Stimulated activated CD4-positive, alpha-beta T cell treated with anti-CD3 and anti-CD28 coated beads, Interleukin-2, amount 100 ng/mL, for 4 hours (primary cell): ENCODE data around the gene DIP2C.
"Not testable (repeated sequence)": the region's sequence is repeated elsewhere in the genome, so short reads cannot be mapped to it uniquely, and the experiment has no call there.

ENCODE experiments used
- DNase-seq: peaks from one replicate; pipeline ENCODE4 v3.0.0-alpha.2; 2020; ENCODE audit warnings: low read depth

Gene DIP2C

GRCh38 chr10:323651-324293, 365.7 kb downstream of the DIP2C start:
- peak; percentile 9 for DNase-seq

DNA sequence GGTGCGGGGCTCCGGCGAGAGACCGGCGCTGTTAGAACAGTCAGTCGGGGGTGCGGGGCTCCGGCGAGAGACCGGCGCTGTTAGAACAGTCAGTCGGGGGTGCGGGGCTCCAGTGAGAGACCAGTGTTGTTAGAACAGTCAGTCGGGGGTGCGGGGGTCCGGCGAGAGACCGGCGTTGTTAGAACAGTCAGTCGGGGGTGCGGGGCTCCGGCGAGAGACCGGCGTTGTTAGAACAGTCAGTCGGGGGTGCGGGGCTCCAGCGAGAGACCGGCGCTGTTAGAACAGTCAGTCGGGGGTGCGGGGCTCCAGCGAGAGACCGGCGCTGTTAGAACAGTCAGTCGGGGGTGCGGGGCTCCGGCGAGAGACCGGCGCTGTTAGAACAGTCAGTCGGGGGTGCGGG, 366.4 kb downstream of the DIP2C start:
- DNase-seq: not testable (repeated sequence)

GRCh38 chr10:320771-321170, 368.7 kb downstream of the DIP2C start:
- no peak for DNase-seq

DNA sequence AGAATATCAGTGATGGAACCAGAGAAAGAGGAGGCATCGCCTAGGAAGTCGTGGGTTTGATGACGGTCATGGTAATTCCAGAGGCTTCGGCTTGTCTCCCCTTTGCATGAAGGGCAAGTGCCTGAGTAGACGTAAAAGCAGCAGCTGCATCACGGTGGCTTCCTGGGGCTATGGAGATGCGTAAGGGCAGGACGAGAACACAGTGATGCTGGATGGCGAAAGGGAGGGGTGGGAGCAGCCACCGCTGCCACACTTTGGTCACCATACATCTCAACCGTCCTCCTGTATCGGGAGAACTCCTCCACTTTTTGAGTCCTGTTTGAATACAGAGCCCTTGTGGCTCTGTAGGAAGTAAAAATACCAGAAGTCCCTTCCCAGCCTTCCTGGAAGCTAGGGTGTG, 371.5 kb downstream of the DIP2C start:
- DNase-seq: no peak

DNA sequence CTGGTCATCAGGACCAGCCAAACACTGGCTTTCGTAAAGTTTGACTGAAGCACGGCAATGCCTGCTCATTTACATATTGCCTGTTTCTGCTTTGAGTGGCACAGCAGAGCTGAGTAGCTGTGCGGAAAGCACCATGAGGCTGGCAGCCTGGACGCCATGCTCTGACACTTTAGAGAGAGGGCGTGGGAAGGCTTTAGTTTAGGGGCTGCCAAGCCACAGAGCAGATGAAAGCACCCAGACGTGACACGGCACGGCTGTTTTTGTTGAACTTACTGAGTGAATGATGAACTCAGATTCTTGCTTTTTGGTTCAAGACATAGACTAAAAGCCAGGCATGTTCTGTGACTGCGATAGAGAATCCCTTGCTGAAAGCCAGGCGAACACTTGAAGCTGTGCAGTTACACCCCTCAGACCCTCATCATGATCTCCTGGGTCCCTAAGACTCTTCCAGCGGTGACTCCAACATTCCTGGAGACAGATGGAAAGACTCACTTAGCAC, 372.1 kb downstream of the DIP2C start:
- no peak for DNase-seq

DNA sequence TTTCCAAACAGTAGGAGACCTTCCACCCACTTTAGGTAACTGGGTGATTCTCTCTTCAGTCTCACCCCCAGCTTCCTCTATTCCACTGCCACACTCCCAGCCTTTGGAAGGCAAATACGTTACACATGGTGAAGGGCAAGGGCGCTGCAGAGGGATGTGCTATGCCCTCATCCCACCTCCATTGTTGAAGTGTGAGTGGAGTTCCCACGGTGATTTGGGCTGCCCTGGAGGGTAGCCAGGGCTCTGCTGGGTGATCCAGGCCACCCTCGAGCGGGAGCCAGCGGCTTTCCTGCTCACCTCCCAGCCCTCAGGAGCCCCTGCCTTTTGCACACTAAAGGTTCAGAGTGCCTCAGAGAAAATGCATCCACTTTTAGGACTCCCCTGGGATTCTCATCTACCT, 373.1 kb downstream of the DIP2C start:
- DNase-seq: no peak

- DNase-seq: no peak
Measured at GRCh38 chr10:314871-315270, 374.6 kb downstream of the DIP2C start.

DNA sequence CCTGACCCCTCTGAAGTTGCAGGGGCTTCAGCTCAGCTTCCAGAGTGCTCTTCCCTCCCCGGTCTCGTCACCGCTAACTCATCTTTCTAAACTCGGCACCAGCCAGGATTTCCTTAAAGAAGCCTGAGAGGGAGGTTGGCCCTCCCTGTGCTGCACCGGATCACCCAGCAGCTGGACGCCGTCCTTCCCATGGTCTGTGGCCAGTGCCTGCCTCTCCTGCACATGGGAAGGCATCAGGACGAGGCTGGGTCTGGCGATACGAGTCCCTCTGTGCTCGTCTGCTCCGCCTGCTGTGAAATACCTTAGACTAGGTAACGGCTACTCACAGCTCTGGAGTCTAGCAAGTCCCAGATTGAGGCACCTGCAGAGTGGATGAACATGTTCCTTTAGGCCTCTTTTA, 375.1 kb downstream of the DIP2C start:
- no peak for DNase-seq

DNA sequence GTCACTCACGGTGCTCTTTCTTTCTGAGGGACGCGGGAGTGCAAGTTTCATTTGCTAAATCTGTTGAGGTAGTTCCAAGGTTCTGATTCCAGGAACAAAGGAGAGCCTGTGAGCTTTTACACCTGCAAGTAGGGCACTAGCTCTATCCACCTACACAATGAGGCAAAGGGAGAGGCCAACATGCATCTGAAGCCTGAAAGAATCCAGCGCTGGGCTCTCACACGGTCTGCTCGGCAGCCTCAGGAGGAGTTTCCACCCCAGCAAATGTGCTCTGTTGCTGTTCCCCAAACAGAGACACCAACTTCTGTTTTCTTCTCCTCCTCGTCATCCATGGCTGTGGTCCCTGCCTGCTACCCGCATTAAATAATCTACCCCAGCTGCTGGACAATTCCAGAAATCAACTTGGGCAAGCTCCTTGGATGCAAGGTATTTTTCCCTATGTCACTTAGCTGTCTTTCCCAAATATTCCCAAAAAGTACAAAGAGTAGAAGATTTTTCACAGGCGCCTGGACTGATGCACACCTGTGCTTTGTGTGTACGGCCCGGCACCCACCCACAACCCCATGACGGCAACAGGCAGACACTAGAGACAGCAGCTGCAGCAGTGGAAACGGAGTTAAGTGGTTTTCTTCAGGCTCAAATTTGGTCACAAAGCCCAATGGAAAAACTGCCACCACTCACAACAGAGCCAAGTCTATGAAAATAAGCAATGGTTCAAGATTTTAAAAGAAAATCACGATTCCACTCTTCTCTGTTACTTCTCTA, 377.4 kb downstream of the DIP2C start:
- DNase-seq: no peak

- no peak for DNase-seq
Measured at GRCh38 chr10:310976-311639, 378.4 kb downstream of the DIP2C start.

DNA sequence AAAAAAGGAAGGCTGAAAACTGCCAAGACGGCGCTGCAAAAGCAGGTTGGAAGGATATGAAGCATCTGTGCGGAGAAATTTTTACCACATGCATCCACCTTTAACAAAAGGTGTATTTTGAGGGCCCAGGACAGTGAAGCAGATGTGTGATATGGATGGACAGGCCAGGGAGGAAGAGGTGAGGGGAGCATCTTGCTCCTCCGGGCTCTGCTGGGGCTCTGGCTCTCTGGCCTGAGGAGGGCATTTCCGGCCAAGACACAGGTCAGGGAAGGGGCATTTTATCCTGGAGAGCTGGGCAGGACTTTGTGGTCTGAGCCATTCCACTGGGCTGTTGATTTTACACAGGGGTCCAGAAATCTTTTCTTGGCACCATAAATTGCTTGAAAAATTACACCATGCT, 379.1 kb downstream of the DIP2C start:
- no peak for DNase-seq

DNA sequence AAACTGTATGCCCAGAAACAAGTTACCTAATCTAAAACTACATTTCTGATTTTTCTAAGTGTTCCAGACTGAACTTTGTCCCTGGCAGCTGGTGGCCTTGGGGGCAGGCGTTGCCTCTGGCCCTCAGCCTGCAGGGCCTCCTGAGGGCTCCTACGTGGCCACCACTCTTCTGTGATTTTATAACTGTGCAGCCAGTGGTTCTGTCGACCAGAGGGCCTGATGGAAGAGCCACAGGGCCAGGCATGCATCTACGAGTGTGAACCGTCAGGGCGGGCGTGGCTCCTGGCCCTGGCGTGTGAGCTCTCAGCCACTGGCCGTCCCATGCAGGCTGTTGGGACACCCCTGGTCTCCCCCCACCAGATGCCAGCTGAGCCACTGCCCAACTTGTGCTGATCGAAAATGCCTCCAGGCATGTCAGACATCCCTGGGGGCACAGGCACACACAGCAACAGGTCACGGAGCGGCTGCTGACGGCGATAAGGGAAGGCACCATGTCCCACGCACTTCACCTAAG, 380.8 kb downstream of the DIP2C start:
- DNase-seq: no peak

DNA sequence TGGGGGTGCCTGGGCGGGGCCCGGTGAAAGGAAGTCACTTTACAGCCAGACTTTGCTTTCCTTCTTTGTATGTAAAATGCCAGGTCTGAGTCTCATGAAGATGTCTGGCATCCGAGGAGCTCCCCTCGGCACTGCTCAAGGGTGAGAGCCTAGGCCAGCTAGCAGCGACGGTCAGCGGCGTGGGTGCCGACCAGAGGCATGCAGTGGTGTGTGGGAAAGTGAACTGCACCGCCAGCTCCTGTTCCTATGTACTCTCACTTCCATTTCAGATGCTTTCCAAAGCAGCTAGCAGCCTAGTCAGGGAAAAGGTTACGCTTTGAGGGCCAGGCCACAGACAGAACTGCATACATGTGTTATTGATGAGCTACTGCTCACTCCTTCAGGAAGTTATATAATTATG, 381.4 kb downstream of the DIP2C start:
- no peak for DNase-seq

DNA sequence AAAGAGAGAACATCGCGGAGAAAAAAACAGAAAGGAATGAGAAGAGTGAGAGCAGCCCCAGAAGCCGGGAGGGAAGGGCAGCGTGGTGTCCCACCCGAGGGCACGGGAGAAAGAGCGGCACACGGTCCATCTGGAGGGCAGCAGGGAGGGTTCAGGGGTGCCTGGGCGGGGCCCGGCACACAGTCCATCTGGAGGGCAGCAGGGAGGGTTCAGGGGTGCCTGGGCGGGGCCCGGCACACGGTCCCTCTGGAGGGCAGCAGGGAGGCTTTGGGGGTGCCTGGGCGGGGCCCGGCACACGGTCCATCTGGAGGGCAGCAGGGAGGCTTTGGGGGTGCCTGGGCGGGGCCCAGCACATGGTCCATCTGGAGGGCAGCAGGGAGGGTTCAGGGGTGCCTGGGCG, 381.8 kb downstream of the DIP2C start:
- no peak for DNase-seq

DNA sequence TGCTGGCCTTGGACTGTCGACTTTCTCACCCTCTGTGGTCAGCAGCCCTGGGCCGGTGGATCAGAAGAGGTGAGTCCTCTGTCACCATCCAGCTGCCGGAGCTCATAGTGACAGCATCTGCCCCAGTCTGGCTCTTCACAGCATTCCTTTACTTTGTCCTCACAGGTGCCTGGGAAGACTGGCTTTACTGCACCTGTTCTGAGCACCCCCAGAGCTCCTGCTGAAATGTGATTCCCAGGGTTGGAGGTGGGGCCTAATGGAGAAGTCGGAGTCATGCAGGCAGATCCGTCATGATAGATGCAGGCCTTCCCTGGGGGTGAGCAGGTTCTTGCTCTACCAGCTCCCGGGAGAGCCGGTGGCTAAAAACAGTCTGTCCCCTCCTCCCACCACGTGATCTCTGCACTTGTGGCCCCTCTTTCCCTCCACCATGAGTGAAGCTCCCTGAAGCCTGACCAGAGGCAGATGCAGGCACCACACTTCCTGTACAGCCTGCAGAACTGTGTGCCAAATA, 382.7 kb downstream of the DIP2C start:
- DNase-seq: no peak

DNA sequence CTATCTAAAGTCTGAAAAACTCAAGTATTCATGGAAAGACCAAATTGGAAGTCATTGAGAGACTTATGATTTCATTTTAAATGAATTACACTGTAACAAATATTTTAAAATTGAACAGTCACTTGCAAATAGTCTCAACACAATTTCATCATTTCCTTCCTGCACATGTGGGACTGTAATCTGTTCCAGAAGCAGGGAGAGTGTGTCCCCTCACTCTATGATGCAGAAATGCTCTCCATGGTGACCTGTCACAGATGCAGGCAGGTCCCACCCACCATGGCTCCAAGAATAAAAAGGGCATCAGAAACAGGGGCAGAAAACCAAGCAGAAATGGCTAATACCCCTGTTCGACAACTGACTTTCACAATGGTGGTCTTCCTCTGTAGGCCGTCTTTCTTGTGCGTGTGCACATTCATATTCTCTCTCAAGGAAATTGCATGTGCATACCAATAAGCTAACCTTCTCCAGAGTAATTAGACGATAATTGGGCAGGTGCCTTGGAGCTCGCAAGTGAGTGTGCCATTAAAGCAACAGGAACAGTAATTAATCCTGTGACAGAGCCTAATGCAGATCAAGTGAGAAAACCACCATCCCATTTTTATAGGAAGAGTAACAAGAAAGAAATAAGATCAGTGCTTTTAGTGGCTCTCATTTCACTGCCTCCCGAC, 383.3 kb downstream of the DIP2C start:
- DNase-seq: no peak

DNA sequence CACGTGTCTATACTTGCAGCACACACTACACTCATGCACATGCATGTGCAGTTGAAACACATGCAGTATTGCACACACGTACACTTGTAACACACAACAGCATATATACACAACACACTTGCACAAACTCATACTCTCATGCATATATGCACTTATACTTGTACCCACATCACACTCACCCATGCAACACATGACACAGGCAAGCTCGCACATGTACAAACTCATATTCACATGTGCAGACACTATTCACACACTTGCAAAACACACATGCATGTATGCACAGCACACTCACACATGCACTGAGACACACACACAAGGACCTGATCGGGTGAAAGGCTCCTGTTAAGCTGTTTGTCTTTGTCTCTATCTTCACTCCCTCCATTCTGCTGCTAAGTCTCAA, 384.4 kb downstream of the DIP2C start:
- DNase-seq: no peak

DNA sequence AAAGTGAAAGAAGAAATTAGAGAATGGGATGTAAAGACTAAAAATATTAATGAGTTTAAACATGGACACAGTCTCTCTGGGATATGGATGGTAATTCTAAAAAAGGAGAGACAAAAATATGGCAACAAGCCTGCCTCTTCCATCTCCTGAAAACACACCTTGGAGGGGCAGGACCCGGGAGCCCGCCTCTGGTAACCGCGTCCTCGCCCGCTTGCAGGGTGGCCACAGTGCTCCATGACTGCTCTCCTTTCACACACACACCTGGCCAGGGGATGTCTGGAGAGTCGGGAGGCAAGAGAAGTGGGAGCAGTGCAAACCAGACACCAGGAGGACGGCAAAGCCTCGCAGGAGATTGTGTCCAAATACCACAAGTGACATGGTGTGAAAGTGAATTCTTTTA, 387.9 kb downstream of the DIP2C start:
- no peak for DNase-seq

DNA sequence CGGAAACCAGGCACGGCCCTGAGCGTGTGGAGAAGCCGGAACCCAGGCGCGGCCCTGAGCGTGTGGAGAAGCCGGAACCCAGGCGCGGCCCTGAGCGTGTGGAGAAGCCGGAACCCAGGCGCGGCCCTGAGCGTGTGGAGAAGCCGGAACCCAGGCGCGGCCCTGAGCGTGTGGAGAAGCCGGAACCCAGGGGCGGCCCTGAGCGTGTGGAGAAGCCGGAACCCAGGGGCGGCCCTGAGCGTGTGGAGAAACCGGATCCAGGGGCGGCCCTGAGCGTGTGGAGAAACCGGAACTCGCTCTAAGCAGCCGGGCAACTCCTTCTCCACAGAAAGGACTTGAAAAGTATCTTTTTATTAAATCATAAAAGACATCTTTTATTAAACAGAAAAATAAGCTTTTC, 388.9 kb downstream of the DIP2C start:
- DNase-seq: not testable (repeated sequence)

GRCh38 chr10:299969-300368, 389.5 kb downstream of the DIP2C start:
- DNase-seq: no peak

DNA sequence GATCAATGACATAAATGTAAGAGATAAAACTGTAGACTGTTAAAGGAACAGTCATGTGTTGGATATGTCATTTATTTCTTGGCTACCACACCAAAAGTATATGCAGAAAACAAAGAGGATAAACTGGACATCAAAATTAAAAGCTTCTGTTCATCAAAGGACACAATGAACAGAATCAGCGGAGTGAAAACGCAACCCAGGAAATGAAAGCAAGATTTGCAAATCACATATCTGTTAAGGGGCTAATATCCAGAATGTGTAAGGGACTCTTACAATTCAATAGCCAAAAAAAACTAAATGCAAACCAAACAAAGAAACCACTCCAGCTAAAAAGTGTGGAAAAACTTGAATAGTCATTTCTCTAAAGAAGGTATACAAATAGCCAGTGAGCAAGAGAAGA, 390.0 kb downstream of the DIP2C start:
- DNase-seq: no peak

GRCh38 chr10:298033-298432, 391.4 kb downstream of the DIP2C start:
- no peak for DNase-seq
